H1 (cell line): Measurements from ENCODE around the gene SLC35G4. TPM values are rescaled to one million over a fixed set of nuclear protein-coding genes. Genes with fewer than 3 reads are reported as not detected.

Source experiments
- CTCF ChIA-PET: fragments of 300-600 bp; sonication (Branson Sonifier 250); formaldehyde crosslinking; loops from one replicate; lab custom pipeline; 2021; ENCODE audit not compliant: partially characterized antibody; lab: Charles Lee
- POLR2A ChIA-PET: fragments of 300-600 bp; sonication (Branson Sonifier 250); formaldehyde crosslinking; loops from one replicate; lab custom pipeline; 2021; ENCODE audit warnings: inconsistent platforms; ENCODE audit not compliant: partially characterized antibody; lab: Charles Lee
- DNase-seq, 2 experiments: peaks; one replicate each; pipeline versions ENCODE4 v3.0.0 to v3.0.0-alpha.2; 2010 to 2022; ENCODE audit warnings: low spot score in 2 of 2, low read depth in 1 of 2, mixed read lengths in 1 of 2
- FAIRE-seq: peaks from 2 replicates; lab custom pipeline; 2011; peaks lifted over from hg19 to GRCh38; lab: Jason Lieb, UNC
- H2AFZ ChIP-seq: 2 replicates; pipeline ENCODE4 v1.8.1; 2012; ENCODE audit warnings: low read length, inconsistent platforms
- H2AK5ac ChIP-seq: 2 replicates; pipeline ENCODE4 v1.6.1; 2013; ENCODE audit warnings: low read depth, low read length
- H2BK120ac ChIP-seq: replicated peaks from 2 replicates; pipeline ENCODE3; 2013; ENCODE audit warnings: low read depth, low read length, inconsistent platforms
- H2BK12ac ChIP-seq: 2 replicates; pipeline ENCODE4 v1.6.1; 2013; ENCODE audit warnings: low read depth, low read length
- H2BK15ac ChIP-seq: 2 replicates; pipeline ENCODE4 v1.6.1; 2013; ENCODE audit warnings: low read length
- H2BK20ac ChIP-seq: 2 replicates; pipeline ENCODE4 v1.6.1; 2013; ENCODE audit warnings: low read length
- H2BK5ac ChIP-seq: 2 replicates; pipeline ENCODE4 v1.6.1; 2013; ENCODE audit warnings: low read depth, low read length
- H3K14ac ChIP-seq: 2 replicates; pipeline ENCODE4 v1.6.1; 2013; ENCODE audit warnings: inconsistent platforms; ENCODE audit not compliant: insufficient read length
- H3K18ac ChIP-seq: 2 replicates; pipeline ENCODE4 v1.6.1; 2013; ENCODE audit warnings: low read length; ENCODE audit errors: extremely low read depth
- H3K23ac ChIP-seq: 2 replicates; pipeline ENCODE4 v1.6.1; 2013; ENCODE audit warnings: inconsistent platforms; ENCODE audit not compliant: insufficient read length
- H3K23me2 ChIP-seq: 2 replicates; pipeline ENCODE4 v1.6.1; 2013; ENCODE audit warnings: low read depth, low read length
- H3K27ac ChIP-seq: 2 replicates; pipeline ENCODE4 v1.6.1; 2011; ENCODE audit warnings: low read depth, low read length, inconsistent platforms
- H3K27me3 ChIP-seq, 4 experiments: replicated peaks in 1 of 4; 1 replicate in 1 of 4; 2 replicates in 3 of 4; pipeline versions ENCODE4 v1.6.1 to v1.8.1; 2011 to 2013; ENCODE audit warnings: low read length in 3 of 4, mild to moderate bottlenecking in 3 of 4, inconsistent platforms in 2 of 4, mixed read lengths in 2 of 4, moderate library complexity in 1 of 4; ENCODE audit not compliant: control insufficient read depth in 3 of 4, insufficient read depth in 3 of 4; ENCODE audit errors: extremely low read depth in 1 of 4
- H3K36me3 ChIP-seq, 4 experiments: 2 replicates each; pipeline versions ENCODE4 v1.6.1 to v1.8.1; 2011 to 2013; ENCODE audit warnings: mild to moderate bottlenecking in 4 of 4, low read length in 3 of 4, moderate library complexity in 2 of 4, control low read depth in 1 of 4, inconsistent platforms in 1 of 4; ENCODE audit not compliant: insufficient read depth in 4 of 4, control insufficient read depth in 2 of 4
- H3K4ac ChIP-seq: replicated peaks from 2 replicates; pipeline ENCODE3; 2013; ENCODE audit warnings: low read length, low read depth, mixed read lengths, inconsistent platforms; ENCODE audit not compliant: insufficient read length
- H3K4me1 ChIP-seq, 4 experiments: replicated peaks in 1 of 4; 1 replicate in 1 of 4; 2 replicates in 3 of 4; pipeline versions ENCODE4 v1.6.1 to v1.8.1; 2011 to 2013; ENCODE audit warnings: low read length in 3 of 4, inconsistent platforms in 2 of 4, mixed read lengths in 1 of 4; ENCODE audit not compliant: insufficient read depth in 4 of 4, control insufficient read depth in 3 of 4
- H3K4me2 ChIP-seq, 2 experiments: 2 replicates each; pipeline versions ENCODE4 v1.6.1 to v1.8.1; 2011 to 2013; ENCODE audit warnings: low read depth in 2 of 2, low read length in 2 of 2, control low read depth in 1 of 2, inconsistent platforms in 1 of 2, mild to moderate bottlenecking in 1 of 2; ENCODE audit not compliant: insufficient read depth in 1 of 2
- H3K4me3 ChIP-seq, 4 experiments: fragments of 200-600, 300-600 bp in 1 of 4; sonication (generic), shearing (Covaris generic), sonication (Bioruptor Twin) in 1 of 4; 2 replicates each; pipeline versions ENCODE4 v1.5.1 to v1.8.1; 2011 to 2016; ENCODE audit warnings: low read length in 4 of 4, low read depth in 3 of 4, control low read depth in 2 of 4, inconsistent platforms in 2 of 4, mild to moderate bottlenecking in 2 of 4, mixed read lengths in 1 of 4, moderate library complexity in 1 of 4; ENCODE audit not compliant: insufficient read depth in 2 of 4; ENCODE audit errors: extremely low read depth in 1 of 4
- H3K56ac ChIP-seq: replicated peaks from 2 replicates; pipeline ENCODE3; 2013; ENCODE audit warnings: low read depth, mild to moderate bottlenecking, mixed read lengths, low read length, inconsistent platforms; ENCODE audit not compliant: insufficient read length
- H3K79me1 ChIP-seq: 2 replicates; pipeline ENCODE4 v1.6.1; 2013; ENCODE audit warnings: low read depth, low read length, control low read depth
- H3K79me2 ChIP-seq, 2 experiments: 2 replicates each; pipeline versions ENCODE4 v1.6.1 to v1.8.1; 2012 to 2013; ENCODE audit warnings: low read length in 2 of 2, mild to moderate bottlenecking in 2 of 2, inconsistent platforms in 1 of 2; ENCODE audit not compliant: insufficient read depth in 2 of 2, control insufficient read depth in 1 of 2
- H3K9ac ChIP-seq, 4 experiments: replicated peaks in 1 of 4; 1 replicate in 1 of 4; 2 replicates in 3 of 4; pipeline versions ENCODE4 v1.6.1 to v1.8.1; 2011 to 2013; ENCODE audit warnings: low read depth in 3 of 4, low read length in 3 of 4, control low read depth in 2 of 4, mild to moderate bottlenecking in 2 of 4, moderate library complexity in 2 of 4, inconsistent platforms in 1 of 4; ENCODE audit errors: extremely low read depth in 1 of 4
- H3K9me3 ChIP-seq, 2 experiments: 2 replicates each; pipeline versions ENCODE4 v1.6.1 to v1.8.1; 2012 to 2013; ENCODE audit warnings: mild to moderate bottlenecking in 2 of 2, moderate library complexity in 2 of 2, control low read depth in 1 of 2, inconsistent platforms in 1 of 2, low read depth in 1 of 2, low read length in 1 of 2, mixed read lengths in 1 of 2; ENCODE audit not compliant: insufficient read depth in 2 of 2
- H4K20me1 ChIP-seq, 2 experiments: replicated peaks in 1 of 2; 2 replicates each; pipeline versions ENCODE3 to v1.8.1; 2011 to 2013; ENCODE audit warnings: inconsistent platforms in 2 of 2, low read length in 2 of 2, mild to moderate bottlenecking in 1 of 2; ENCODE audit not compliant: insufficient read depth in 2 of 2, control insufficient read depth in 1 of 2
- H4K5ac ChIP-seq: 2 replicates; pipeline ENCODE4 v1.6.1; 2013; ENCODE audit warnings: low read length, low read depth, mixed read lengths, inconsistent platforms; ENCODE audit not compliant: insufficient read length
- H4K8ac ChIP-seq: 2 replicates; pipeline ENCODE4 v1.8.0; 2013; ENCODE audit warnings: mild to moderate bottlenecking, moderate library complexity, low read length, inconsistent platforms; ENCODE audit not compliant: insufficient read depth; ENCODE audit errors: extremely low read depth
- H4K91ac ChIP-seq: replicated peaks from 2 replicates; pipeline ENCODE3; 2013; ENCODE audit warnings: low read length, mixed read lengths, inconsistent platforms; ENCODE audit not compliant: insufficient read length
- BACH1 ChIP-seq: IDR thresholded peaks from 2 replicates; pipeline ENCODE4 v1.6.1; 2012; ENCODE audit warnings: low read length, improper control_type of control experiment
- CBX8 ChIP-seq: fragments of 300-800, 300-1000 bp; sonication (generic); IDR thresholded peaks from 2 replicates; pipeline ENCODE4 v1.7.1; 2016; ENCODE audit warnings: low read depth, low read length, borderline replicate concordance
- CHD1 ChIP-seq: IDR thresholded peaks from 2 replicates; pipeline ENCODE4 v1.6.1; 2012; ENCODE audit warnings: low read depth, low read length, improper control_type of control experiment
- GABPA ChIP-seq: IDR thresholded peaks from 2 replicates; pipeline ENCODE4 v1.6.1; 2011; ENCODE audit warnings: mild to moderate bottlenecking, low read length, moderate library complexity, borderline replicate concordance; ENCODE audit not compliant: insufficient read depth
- HDAC2 ChIP-seq, 2 experiments: fragments of 300-600 bp in 1 of 2; sonication (generic) in 1 of 2; IDR thresholded peaks; 2 replicates each; pipeline ENCODE4 v1.6.1; 2011 to 2012; ENCODE audit warnings: low read depth in 2 of 2, low read length in 2 of 2, mild to moderate bottlenecking in 2 of 2, moderate library complexity in 2 of 2, borderline replicate concordance in 1 of 2, inconsistent platforms in 1 of 2
- POLR2A ChIP-seq, 2 experiments: IDR thresholded peaks; 1 replicate in 1 of 2; 2 replicates in 1 of 2; pipeline ENCODE4 v1.6.1; 2011; ENCODE audit warnings: low read depth in 2 of 2, low read length in 2 of 2, mild to moderate bottlenecking in 2 of 2; ENCODE audit errors: control extremely low read depth in 1 of 2
- RAD21 ChIP-seq, 2 experiments: IDR thresholded peaks in 1 of 2; conservative IDR thresholded peaks in 1 of 2; 2 replicates each; pipeline ENCODE4 v1.6.1; 2011; ENCODE audit warnings: low read depth in 2 of 2, low read length in 2 of 2, improper control_type of control experiment in 1 of 2, inconsistent platforms in 1 of 2, mild to moderate bottlenecking in 1 of 2, moderate library complexity in 1 of 2
- SAP30 ChIP-seq: fragments of 300-600 bp; sonication (generic); IDR thresholded peaks from 2 replicates; pipeline ENCODE4 v1.7.1; 2012; ENCODE audit warnings: low read length, moderate library complexity, mild to moderate bottlenecking, inconsistent platforms; ENCODE audit not compliant: insufficient read depth, insufficient replicate concordance
- WGBS, 2 experiments: shearing (Covaris generic) in 1 of 2; methylation state at CpG; one replicate each; pipeline versions ENCODE4 v1.1.6 to v1.1.7; 2013 to 2015; ENCODE audit warnings: low lambda C conversion rate in 2 of 2, mixed read lengths in 2 of 2, inconsistent platforms in 1 of 2, low coverage in 1 of 2, missing lambda C conversion rate in 1 of 2; ENCODE audit not compliant: insufficient replicate concordance in 2 of 2, insufficient coverage in 1 of 2, insufficient read length in 1 of 2; ENCODE audit errors: extremely low coverage in 1 of 2, missing lambda C conversion rate in 1 of 2; 5-methylcytosine and 5-hydroxymethylcytosine counted together
- polyA plus RNA-seq, 7 experiments: library from polyadenylated mRNA; depleted of rRNA in 3 of 7; stranded (reverse) in 5 of 7; unstranded in 2 of 7; fragments of >200 nt in 5 of 7; fragments of 200-250 nt in 2 of 7; gene quantifications; 1 replicate in 5 of 7; 2 replicates in 1 of 7; 4 replicates in 1 of 7; pipeline versions ENCODE4 v1.2.1 to v1.2.3, GENCODE V29; 2011 to 2013; ENCODE audit warnings: missing spikeins in 2 of 7, mixed read lengths in 2 of 7
- total RNA-seq: library from RNA; stranded (reverse); fragmentation: NEBNext Ultra II Directional; extraction: Animal tissue kit (Norgen Biotek cat#: 25700); gene quantifications from 2 replicates; pipeline ENCODE4 v1.2.1, GENCODE V29; 2021
- TF ChIP-seq, protein P1 (sequence below): IDR thresholded peaks from 2 replicates; pipeline ENCODE4 v1.6.1; 2012; ENCODE audit warnings: inconsistent platforms

The SLC35G4 gene
- total and polyA plus RNA-seq, 2 of the 8 experiments (the other 6 are each of a cell fraction or from before 2014, with no cell fraction given) = not detected

DNA sequence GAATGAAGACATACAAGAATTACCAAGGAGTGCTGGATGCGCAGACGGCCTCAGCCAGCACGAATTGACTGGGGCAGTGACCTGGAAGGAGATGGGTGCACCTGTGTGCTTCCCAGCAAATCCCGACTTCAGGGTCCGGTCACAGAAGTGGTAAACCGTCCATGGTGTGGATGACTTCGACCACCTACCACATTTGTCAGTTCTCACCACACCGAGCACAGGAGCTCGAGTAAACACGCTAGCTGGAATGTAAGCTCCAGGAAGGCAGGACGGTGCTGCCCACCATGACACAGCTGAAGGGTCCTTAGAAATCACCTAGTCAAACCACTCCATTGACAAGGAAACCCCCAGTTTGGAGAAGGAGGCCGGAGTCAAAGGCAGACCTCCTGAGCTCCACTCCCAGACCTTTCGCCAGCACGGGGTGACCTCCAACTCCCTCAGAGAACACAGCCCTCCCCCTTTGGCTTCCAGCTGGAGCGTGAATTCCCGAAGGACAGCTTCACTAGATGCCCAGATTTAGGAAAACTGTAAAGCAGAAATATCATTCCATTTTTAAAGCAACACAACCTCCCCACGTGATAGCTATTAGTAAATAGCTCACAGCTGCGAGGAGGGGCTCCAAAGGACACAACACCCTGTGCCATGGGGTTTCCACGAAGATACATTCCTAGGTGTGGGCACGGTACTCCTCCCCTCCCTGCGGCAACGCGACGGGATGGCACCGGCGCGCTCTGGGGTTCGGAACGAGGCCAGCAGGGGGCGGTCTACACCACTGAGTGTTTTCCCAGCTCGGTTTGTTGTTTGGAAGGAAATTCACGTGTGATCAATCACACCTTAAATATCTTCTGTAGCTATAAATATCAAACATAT is 45.6 kb downstream of the SLC35G4 start:
- H2BK5ac ChIP-seq = no peak overlapping the region
- H2BK12ac ChIP-seq = peak overlapping the region; percentile 35; the same call in 1 of the 2 replicates
- H3K79me2 ChIP-seq = no peaks in the 10 kb centered on the region
- 0 out of 2 replicates have a peak overlapping the region, but pooled peaks have one; percentile 46 for H2BK15ac ChIP-seq
- POLR2A ChIA-PET = no interaction called here
- no peaks in the 10 kb centered on the region for H3K79me1 ChIP-seq
- H2BK20ac ChIP-seq = no peak overlapping the region
- no peak overlapping the region for H3K14ac ChIP-seq
- no peak overlapping the region for H4K8ac ChIP-seq
- peak overlapping the region in 1 of 2 experiments; percentile 51; a peak in 3 of 4 replicates for H3K4me2 ChIP-seq
- peak overlapping the region; percentile 11 for H2BK120ac ChIP-seq
- peak; percentile 13 to 94 for DNase-seq
- no peak overlapping the region for H3K56ac ChIP-seq
- WGBS, 2 experiments = 46% methylated on average over 32 of the region's 32 CpGs; no CpG with 5 or more reads in 1 of the 2 experiments
- no peak overlapping the region for H3K4ac ChIP-seq
- H3K4me3 ChIP-seq = peak overlapping the region in 2 of 4 experiments; percentile 10 to 35; a peak in 3 of 8 replicates
- no peak overlapping the region for H4K91ac ChIP-seq
- no peaks in the 10 kb centered on the region; a peak in 1 of 4 replicates for H3K9me3 ChIP-seq
- H2AFZ ChIP-seq = peak overlapping the region; percentile 81
- no peak overlapping the region for H4K5ac ChIP-seq
- H3K27me3 ChIP-seq = peaks cover 0 to 8% (median 3%) of the 10 kb centered on the region in 4 experiments; a peak in 4 of 7 replicates
- H4K20me1 ChIP-seq = no peaks in the 10 kb centered on the region
- no peak overlapping the region for H2AK5ac ChIP-seq
- H3K36me3 ChIP-seq = no peaks in the 10 kb centered on the region
- H3K27ac ChIP-seq = no peak overlapping the region
- H3K18ac ChIP-seq = no peak overlapping the region
- no peak overlapping the region for H3K9ac ChIP-seq
- CTCF ChIA-PET = interaction anchor here (0.5 to 7.7 kb wide), 56 partner anchors 9 to 1963 kb away, joined by 3 to 109 read pairs (median 4); partner anchors contain the start of gene GNAL
- H3K4me1 ChIP-seq = no peaks in the 10 kb centered on the region
- no peak overlapping the region for H3K23ac ChIP-seq
- H3K23me2 ChIP-seq = no peaks in the 10 kb centered on the region; the same call in 1 of the 2 replicates
- FAIRE-seq = peak; percentile 84
- TF ChIP-seq GABPA (no peak), HDAC2 (IDR thresholded peaks at IDR 0.05; ENCODE audit: borderline replicate concordance in 1 of 2, low read depth in 2 of 2, low read length in 2 of 2) (no peak), BACH1 (peak; percentile 46; the same call in 1 of the 2 replicates), SAP30 (no peak), POLR2A (IDR thresholded peaks at IDR 0.05; ENCODE audit: control extremely low read depth in 1 of 2, low read depth in 2 of 2, low read length in 2 of 2) (no peak), CHD1 (no peak), RAD21 (IDR thresholded peaks at IDR 0.05 in 1 of 2, conservative IDR thresholded peaks at IDR 0.05 in 1 of 2; ENCODE audit: low read depth in 2 of 2, low read length in 2 of 2) (peak; percentile 90 to 92), CBX8 (no peak)
- TF ChIP-seq, protein P1, sequence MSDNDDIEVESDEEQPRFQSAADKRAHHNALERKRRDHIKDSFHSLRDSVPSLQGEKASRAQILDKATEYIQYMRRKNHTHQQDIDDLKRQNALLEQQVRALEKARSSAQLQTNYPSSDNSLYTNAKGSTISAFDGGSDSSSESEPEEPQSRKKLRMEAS = 0 out of 2 replicates have a peak, but pooled peaks have one; percentile 17
